Endothelial cell of hepatic sinusoid (primary cell): ENCODE measurements around the gene OGFOD3.

ENCODE experiments used
- in situ Hi-C: cut with HindIII; loops from 2 replicates; pipeline ENCODE4 v1.10.0; 2017; ENCODE audit warnings: low sequenced_read_pairs

The OGFOD3 gene

GRCh38 chr17:82410014-82410716 lies 8.2 kb downstream of the OGFOD3 start:
- in situ Hi-C loops, result loop anchor here (10.0 kb wide), 4 partner anchors 135 to 395 kb away; partner anchors contain the start of gene CSNK1D

DNA sequence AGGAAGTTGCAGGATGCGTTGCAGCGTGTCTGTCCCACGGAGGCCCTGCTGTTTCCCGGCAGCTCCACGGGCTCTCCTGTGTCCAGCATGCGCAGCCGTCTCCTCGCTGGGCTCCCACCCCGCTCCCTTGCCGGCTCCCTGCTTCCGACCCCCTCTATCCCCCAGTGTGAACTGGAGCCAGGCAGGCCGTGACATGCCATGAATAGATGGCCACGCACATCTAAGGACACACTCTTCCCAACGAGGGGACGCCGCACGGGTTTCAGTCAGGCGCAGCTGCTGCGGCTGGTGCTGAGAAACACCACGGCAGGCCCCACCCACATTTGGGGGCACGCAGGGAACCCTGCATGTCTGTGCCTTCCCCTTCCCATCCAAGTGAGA lies 9.5 kb downstream of the OGFOD3 start:
- in situ Hi-C loops, result no loop called here

GRCh38 chr17:82408288-82408937 lies 10.0 kb downstream of the OGFOD3 start:
- in situ Hi-C loops, result no loop called here

- in situ Hi-C loops, result no loop called here
These were observed 11.1 kb downstream of the OGFOD3 start for GRCh38 chr17:82407255-82407654.

- in situ Hi-C loops, result no loop called here
These were observed 12.2 kb downstream of the OGFOD3 start for GRCh38 chr17:82406131-82406671.

DNA sequence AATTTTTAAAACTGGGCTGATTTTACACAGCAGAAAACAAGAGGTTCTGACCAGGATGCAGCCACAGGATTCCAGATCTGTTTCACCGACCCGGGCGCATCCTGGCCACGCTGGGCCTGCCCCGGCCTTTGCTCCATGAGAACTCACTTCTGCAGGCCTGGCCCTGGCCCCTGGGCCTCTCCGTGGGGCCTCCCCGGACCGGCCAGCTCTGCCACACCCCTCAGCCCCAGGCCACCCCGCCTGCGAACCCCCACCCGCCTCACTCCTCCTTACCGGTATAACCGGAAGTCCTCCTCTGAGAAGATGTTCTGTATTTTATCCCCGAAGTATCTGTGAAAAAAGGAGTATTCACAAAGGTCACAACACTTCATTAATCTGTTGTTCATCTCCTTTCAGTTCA lies 13.3 kb downstream of the OGFOD3 start:
- in situ Hi-C loops, result no loop called here

GRCh38 chr17:82403662-82404660 lies 14.4 kb downstream of the OGFOD3 start:
- in situ Hi-C loops, result no loop called here

DNA sequence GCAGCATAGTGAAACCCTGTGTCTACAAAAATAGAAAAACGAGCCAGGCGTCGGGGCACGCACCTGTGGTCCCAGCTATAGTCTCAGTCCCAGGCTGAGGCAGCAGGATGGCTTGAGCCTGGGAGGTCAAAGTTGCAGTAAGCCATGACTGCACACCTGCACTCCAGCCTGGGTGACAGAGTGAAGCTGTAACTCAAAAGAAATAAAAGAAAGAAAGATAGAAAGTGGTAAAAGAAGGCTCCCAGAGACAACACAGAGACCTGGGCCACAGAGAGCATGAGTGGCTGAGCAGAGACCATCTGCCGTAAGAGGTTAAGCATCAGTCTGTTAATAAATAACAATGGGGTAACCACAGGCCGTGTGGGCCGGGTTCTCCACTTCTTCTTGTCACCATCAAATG lies 15.5 kb downstream of the OGFOD3 start:
- in situ Hi-C loops, result no loop called here

DNA sequence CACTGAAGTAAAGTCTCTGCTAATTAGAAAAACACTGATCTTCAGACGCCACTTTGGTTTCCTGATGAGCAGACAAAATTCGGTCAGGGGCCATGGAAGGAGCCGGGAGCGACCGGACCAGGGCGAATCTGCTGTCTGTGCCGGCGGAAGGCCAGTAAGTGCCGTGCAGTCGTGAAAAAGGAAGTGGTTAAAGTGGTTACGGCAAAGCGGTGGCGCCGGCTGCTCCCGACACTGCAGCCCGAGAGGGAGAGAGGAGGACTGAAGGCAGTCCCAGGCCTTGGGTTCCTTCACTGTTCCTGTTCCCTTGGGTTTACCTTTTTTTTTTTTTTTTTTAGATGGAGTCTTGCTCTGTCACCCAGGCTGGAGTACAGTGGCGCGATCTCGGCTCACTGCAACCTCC lies 17.6 kb downstream of the OGFOD3 start:
- in situ Hi-C loops, result no loop called here

DNA sequence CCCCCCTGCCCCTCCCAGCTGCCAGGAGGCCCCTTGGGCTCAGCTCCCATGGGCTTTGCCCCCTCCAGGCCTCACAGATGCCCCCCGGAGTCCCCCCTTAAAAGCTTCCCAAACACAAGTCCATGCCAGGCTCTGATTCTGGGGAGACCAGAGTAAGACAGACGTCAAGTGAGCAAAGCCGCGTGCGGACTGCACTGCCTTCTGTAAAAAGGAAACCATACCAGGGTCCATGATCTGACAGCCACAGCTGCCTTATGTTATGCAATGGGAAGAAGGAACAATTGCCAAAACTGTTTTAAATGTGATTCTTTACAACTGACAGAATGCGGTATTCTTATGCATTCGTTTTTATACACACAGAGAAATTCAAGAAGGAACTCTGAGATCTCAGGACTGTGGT lies 18.2 kb downstream of the OGFOD3 start:
- in situ Hi-C loops, result no loop called here

GRCh38 chr17:82399601-82400101 lies 18.7 kb downstream of the OGFOD3 start:
- in situ Hi-C loops, result no loop called here

DNA sequence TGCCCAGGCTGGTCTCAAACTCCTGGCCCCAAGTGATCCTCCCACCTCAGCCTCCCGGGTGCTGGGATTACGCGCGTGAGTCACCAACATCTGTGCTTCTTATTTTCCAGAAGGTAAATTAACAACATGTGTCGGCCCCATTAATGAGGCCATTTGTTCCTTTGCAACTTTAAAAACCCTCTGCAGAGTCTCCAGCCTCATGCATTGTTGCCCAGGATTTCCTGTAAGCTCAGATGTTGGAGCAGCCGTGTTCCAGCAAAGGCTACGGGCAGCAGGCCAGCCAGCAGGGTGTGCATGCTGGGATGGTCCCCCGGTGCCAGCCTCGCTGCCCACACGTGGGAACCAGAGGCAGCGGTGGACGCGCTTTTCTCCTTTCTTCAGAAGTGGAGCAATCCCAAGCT lies 19.3 kb downstream of the OGFOD3 start:
- in situ Hi-C loops, result no loop called here

DNA sequence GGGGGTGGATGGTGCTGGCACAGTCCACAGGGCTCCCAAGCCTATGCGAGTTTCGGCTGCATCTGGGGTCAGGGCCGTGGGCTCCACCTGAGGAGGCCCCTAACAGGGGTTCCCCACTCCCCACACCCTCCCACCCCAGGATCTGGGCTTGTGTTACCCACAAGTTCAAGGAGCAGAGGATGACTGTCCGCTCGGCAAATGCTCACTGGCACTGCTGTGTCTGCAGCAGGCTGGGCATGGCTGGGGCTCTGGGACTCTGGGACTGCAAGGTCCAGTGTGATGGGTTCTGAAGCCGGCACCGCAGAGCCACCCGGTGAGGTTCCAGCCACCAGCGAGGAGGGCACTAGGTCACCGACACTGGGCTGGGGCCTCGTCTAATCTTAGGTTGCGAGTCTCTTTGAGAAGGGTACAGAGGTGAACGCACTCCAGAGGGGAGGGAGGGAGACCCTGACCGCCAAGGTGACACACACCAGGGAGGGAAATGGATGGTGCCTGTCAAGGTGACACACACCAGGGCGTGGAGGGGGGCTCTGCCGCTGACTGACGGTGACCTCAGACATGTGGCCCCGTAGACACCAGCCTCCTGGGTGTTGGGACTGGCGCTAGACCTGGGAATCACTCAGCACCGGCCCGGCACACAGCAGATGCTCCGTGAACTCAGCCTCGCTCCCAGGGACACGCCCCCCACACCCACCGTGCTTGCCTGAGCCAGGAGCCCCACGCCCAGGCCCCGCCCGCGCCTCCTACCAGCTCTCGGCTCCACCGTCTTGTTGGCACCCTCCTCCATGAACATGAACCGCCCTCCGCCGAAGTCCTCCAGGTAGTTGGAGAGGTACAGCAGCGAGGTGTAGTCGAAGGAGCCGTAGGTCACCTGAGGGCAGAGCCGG lies 20.7 kb downstream of the OGFOD3 start:
- in situ Hi-C loops, result no loop called here

GRCh38 chr17:82396601-82397435 lies 21.6 kb downstream of the OGFOD3 start:
- in situ Hi-C loops, result no loop called here

GRCh38 chr17:82394278-82394677 lies 24.1 kb downstream of the OGFOD3 start:
- in situ Hi-C loops, result no loop called here

DNA sequence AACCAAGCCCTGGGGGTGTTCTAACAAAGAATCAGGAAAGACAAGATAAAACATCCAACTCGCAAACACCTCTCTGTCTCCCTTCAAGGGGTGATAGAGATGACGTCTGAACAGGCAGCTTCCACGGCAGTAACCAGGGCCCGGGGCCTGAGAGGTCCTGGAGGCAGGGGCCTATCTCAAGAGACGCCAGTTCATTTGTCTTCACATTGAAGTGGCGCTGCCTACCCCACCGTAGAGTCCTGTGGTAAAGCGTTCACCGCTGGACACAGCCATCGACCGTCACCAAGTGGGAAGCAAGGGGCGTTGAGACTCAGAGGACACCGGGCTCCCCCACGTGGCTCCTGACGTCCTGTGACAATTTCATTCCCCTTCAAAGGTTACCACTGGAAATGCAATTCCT lies 25.4 kb downstream of the OGFOD3 start:
- in situ Hi-C loops, result no loop called here

DNA sequence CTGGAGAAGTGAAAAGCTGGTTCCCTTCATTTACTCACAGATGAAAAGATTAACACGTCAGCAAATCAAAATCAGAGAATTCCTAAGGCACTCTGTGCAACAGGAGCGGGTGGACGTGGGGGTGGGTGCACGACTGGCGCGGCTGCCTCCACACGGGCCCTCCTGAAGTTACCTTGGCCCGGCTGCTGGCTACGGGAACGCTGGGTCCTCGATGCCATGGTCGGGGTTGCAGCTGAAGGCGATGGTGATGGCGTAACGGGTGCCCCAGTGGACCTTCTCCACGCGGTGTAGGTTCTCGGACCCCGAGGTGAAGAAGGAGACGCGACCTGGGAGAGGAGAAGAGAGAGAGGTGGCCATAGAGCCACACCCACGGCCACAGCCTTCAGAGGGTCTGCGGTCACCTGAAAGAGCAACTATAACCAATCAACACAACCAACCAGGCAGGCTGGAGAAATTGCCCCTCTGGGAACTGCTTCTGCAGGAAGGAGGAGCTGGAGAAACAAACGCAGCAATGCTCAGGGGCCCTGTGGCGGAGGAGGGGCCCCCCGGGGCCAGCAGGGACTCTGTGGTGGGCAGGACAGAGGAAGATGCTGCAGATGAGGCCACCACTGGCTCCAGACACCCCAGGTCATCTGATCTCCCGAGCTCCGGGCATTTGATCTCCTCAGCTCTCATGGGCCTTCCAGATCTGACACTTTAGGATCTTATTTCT lies 26.0 kb downstream of the OGFOD3 start:
- in situ Hi-C loops, result no loop called here

DNA sequence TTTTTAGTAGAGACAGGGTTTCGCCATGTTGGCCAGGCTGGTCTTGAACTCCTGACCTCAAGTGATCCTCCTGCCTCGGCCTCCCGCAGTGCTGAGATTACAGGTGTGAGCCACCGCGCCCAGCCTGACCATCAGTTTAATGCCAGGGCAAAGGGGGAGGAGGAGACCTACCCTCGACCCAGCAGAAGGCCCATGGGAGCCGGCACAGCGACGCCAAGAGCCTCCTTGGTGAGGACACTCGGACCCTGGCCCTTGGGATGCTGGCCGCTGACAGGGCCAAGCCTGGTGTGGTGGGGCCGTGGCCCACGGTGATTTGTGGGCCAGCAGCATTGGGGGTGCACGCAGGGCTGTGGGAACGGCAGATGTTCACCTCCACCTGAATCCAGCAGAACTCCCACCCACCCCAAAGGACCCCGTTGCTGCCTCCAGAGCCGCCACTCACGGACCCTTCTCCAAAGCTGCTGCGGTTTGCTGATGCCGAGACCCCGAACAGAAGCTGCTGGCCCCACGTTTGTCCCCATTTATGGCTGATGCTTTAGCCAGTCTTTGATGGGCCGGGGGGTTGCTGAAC lies 26.8 kb downstream of the OGFOD3 start:
- in situ Hi-C loops, result no loop called here
